Natural killer cell (primary cell): ENCODE data around the gene SPATC1L. TPM values are rescaled to one million over a fixed set of nuclear protein-coding genes. Genes with fewer than 3 reads are reported as not detected.

Experiments used
- ATAC-seq, 3 donors: fragments of 150-1000 bp in 2 of 3; fragments of 200-7000 bp in 1 of 3; cut with Tn5 transposase; 1 replicate in 1 of 3; 2 replicates in 2 of 3; pipeline ENCODE4 v1.10.0; 2021; ENCODE audit warnings: mild to moderate bottlenecking in 2 of 3, moderate library complexity in 2 of 3
- DNase-seq, 2 donors: peaks; one replicate each; pipeline versions ENCODE4 v3.0.0 to v3.0.0-alpha.2; 2013 to 2021; ENCODE audit warnings: mixed read lengths in 1 of 2
- H3K27ac ChIP-seq: one replicate; pipeline ENCODE4 v1.5.1; 2013; ENCODE audit warnings: mild to moderate bottlenecking, low read length
- H3K27me3 ChIP-seq: one replicate; pipeline ENCODE4 v1.6.1; 2013; ENCODE audit warnings: low read length; ENCODE audit not compliant: control insufficient read depth, insufficient read depth
- H3K36me3 ChIP-seq: one replicate; pipeline ENCODE4 v1.6.1; 2013; ENCODE audit warnings: low read length; ENCODE audit not compliant: control insufficient read depth, insufficient read depth
- H3K4me1 ChIP-seq: one replicate; pipeline ENCODE4 v1.6.1; 2013; ENCODE audit warnings: low read length; ENCODE audit not compliant: control insufficient read depth, insufficient read depth
- H3K4me3 ChIP-seq: one replicate; pipeline ENCODE4 v1.5.1; 2013; ENCODE audit warnings: low read length
- H3K9me3 ChIP-seq: one replicate; pipeline ENCODE4 v1.6.1; 2013; ENCODE audit warnings: low read length; ENCODE audit not compliant: control insufficient read depth, insufficient read depth
- H3K27ac Mint-ChIP-seq, 2 donors: one replicate each; pipeline ENCODE4 v1.8.0; 2022; ENCODE audit warnings: mild to moderate bottlenecking in 2 of 2, mixed read lengths in 2 of 2, moderate library complexity in 1 of 2
- H3K27me3 Mint-ChIP-seq, 2 donors: one replicate each; pipeline ENCODE4 v1.8.0; 2022; ENCODE audit warnings: low read depth in 2 of 2, mixed read lengths in 2 of 2
- H3K36me3 Mint-ChIP-seq: one replicate; pipeline ENCODE4 v1.8.0; 2022; ENCODE audit warnings: mixed read lengths
- H3K4me1 Mint-ChIP-seq, 2 donors: one replicate each; pipeline ENCODE4 v1.8.0; 2022; ENCODE audit warnings: mixed read lengths in 2 of 2
- H3K4me3 Mint-ChIP-seq: one replicate; pipeline ENCODE4 v1.8.0; 2022; ENCODE audit warnings: mild to moderate bottlenecking, moderate library complexity, mixed read lengths
- H3K9me3 Mint-ChIP-seq, 2 donors: one replicate each; pipeline ENCODE4 v1.8.0; 2022; ENCODE audit warnings: mixed read lengths in 2 of 2
- CTCF ChIP-seq: fragments of 200-600 bp; IDR thresholded peaks from one replicate; pipeline ENCODE4 v1.8.0; 2022; ENCODE audit warnings: antibody characterized with exemption
- WGBS: methylation state at CpG from one replicate; pipeline ENCODE4 v1.1.7; 2013; ENCODE audit warnings: missing lambda C conversion rate; ENCODE audit not compliant: insufficient coverage; 5-methylcytosine and 5-hydroxymethylcytosine counted together
- intact Hi-C: fragments of 100-400 bp; cut with micrococcal nuclease; formaldehyde crosslinking; loops from one replicate; pipeline ENCODE4 v1.14.2; 2022
- total RNA-seq, 4 donors: library from RNA; stranded (reverse); fragments of 120-200 nt in 1 of 4; gene quantifications; one replicate each; pipeline versions ENCODE4 v1.2.3 to v1.2.4, GENCODE V29; 2013 to 2022

Gene SPATC1L
- total RNA-seq, 3 donors from 2014 or later (not counting 1 experiment from before 2014, with no cell fraction given), result 0.18 to 4.0 (median 2.7) TPM

- no peaks in the 10 kb centered on the region for H3K27me3 Mint-ChIP-seq
- no peaks in the 10 kb centered on the region for H3K36me3 Mint-ChIP-seq
- H3K27ac ChIP-seq, result peak within 1 kb of the TSS; percentile 59
- H3K4me1 Mint-ChIP-seq, result peaks cover 74 to 75% of the 10 kb centered on the region in 2 donors
- H3K36me3 ChIP-seq, result no peaks in the 10 kb centered on the region
- no peaks in the 10 kb centered on the region for H3K27me3 ChIP-seq
- no peaks in the 10 kb centered on the region for H3K9me3 ChIP-seq
- TF ChIP-seq CTCF, result no peak
- H3K4me3 Mint-ChIP-seq, result peak within 1 kb of the TSS; percentile 95
- H3K9me3 Mint-ChIP-seq, result no peaks in the 10 kb centered on the region
- H3K4me3 ChIP-seq, result peak within 1 kb of the TSS; percentile 82
- ATAC-seq, result peak; percentile 91 to 97 (median 95)
- H3K4me1 ChIP-seq, result peaks cover 23% of the 10 kb centered on the region
- under 1% methylated on average over 67 of the region's 77 CpGs for WGBS
- H3K27ac Mint-ChIP-seq, result peak within 1 kb of the TSS; percentile 78 to 88
- intact Hi-C loops, result loop anchor here (2.0 kb wide), 2 partner anchors 24 to 44 kb away; partner anchors contain the start of gene SPATC1L
- DNase-seq, result peak; percentile 93 to 99
These were observed 44.2 kb upstream of the SPATC1L start, which contains the start of gene LSS for GRCh38 chr21:46228345-46229051. Gene LSS, minus strand, starts transcription at chr21:46228774. Its CDS starts 29 bp downstream, at chr21:46228745.

- 5% methylated on average over 20 of the region's 20 CpGs for WGBS
- H3K9me3 Mint-ChIP-seq, result no peaks in the 10 kb centered on the region
These were observed 43.6 kb upstream of the SPATC1L start for GRCh38 chr21:46227811-46228344.

GRCh38 chr21:46226920-46227599 lies 42.8 kb upstream of the SPATC1L start:
- no peaks in the 10 kb centered on the region for H3K27me3 Mint-ChIP-seq
- Histone ChIP-seq H3K36me3 (peaks cover 2% of the 10 kb centered on the region), H3K27me3 (no peaks in the 10 kb centered on the region), H3K27ac (no peak overlapping the region), H3K4me1 (peaks cover 20% of the 10 kb centered on the region), H3K9me3 (no peaks in the 10 kb centered on the region), H3K4me3 (no peak overlapping the region)
- ATAC-seq (no peak), DNase-seq (peak in 1 of 2 donors; percentile 12)
- WGBS, result 65% methylated on average over 3 of the region's 4 CpGs
- peak overlapping the region; percentile 88 for H3K4me3 Mint-ChIP-seq
- H3K27ac Mint-ChIP-seq, result peak overlapping the region; percentile 78 to 88
- intact Hi-C loops, result no loop called here
- H3K9me3 Mint-ChIP-seq, result no peaks in the 10 kb centered on the region
- no peak for TF ChIP-seq CTCF
- H3K36me3 Mint-ChIP-seq, result no peaks in the 10 kb centered on the region
- H3K4me1 Mint-ChIP-seq, result peaks cover 60% of the 10 kb centered on the region in 2 donors

More at GRCh38 chr21:46227811-46228344, 43.6 kb upstream of the SPATC1L start:
- Mint-ChIP-seq H3K4me3 (peak overlapping the region; percentile 88), H3K36me3 (no peaks in the 10 kb centered on the region), H3K4me1 (peaks cover 68 to 69% of the 10 kb centered on the region in 2 donors), H3K27ac (peak overlapping the region; percentile 78 to 88), H3K27me3 (no peaks in the 10 kb centered on the region)
- Histone ChIP-seq H3K9me3 (no peaks in the 10 kb centered on the region), H3K4me1 (peaks cover 20% of the 10 kb centered on the region), H3K27me3 (no peaks in the 10 kb centered on the region), H3K36me3 (no peaks in the 10 kb centered on the region), H3K4me3 (peak overlapping the region; percentile 82), H3K27ac (peak overlapping the region; percentile 59)
- ATAC-seq (no peak), DNase-seq (peak in 1 of 2 donors; percentile 23)
- no peak for TF ChIP-seq CTCF
- intact Hi-C loops, result loop anchor here (2.0 kb wide), 2 partner anchors 25 to 43 kb away; partner anchors contain the start of gene SPATC1L
